HG02981 (cell line): ENCODE measurements around the gene PLIN3.
A peak's percentile ranks its signal among the peaks of the same experiment; 100 is the strongest.
"Not testable (repeated sequence)": the region's sequence is repeated elsewhere in the genome, so short reads cannot be mapped to it uniquely, and the experiment has no call there.

Source experiments
- ATAC-seq: cut with Tn5 transposase; IDR thresholded peaks from one replicate; pipeline ENCODE4 v1.9.1; 2021; ENCODE audit warnings: mild to moderate bottlenecking, moderate library complexity; ENCODE audit not compliant: unreplicated experiment

The PLIN3 gene

DNA sequence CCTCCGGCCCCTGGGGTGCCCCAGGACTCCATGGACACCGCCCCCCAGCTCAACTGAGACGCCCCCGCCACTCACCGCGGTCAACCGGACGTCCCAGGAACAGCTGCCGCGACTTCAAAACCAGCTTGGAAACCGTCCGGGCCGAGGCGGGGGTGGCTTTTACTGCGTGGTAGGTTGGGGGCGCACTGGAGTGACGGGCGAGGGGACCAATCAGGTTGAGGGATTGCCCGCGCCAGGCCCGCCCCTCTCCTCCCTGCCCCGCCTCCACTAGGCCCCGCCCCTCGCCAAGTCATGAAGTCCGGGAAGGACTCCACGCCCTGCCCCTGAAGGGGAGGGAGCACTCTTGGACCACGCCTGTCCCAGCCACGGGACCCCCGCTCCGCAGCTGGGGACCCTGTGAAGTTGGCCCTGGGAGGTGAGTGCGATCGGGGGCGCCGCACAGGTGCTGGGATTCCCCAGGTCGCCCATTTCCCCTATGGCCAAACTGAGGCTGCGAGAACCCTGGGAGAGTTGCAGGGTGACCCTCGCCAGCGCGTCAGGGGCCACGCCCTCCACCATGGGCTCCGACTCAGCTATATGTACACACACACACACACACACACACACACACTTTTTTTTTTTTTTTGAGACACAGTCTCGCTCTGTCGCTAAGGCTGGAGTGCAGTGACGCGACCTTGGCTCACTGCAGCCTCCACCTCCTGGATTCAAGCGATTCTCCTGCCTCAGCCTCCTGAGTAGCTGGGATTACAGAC is at the start of gene PLIN3:
Gene PLIN3 (minus strand): TSS at position 134 of the 752 bp plus-strand sequence. CDS start 6,273 bp downstream, outside the sequence.
- peak; percentile 76 for ATAC-seq

DNA sequence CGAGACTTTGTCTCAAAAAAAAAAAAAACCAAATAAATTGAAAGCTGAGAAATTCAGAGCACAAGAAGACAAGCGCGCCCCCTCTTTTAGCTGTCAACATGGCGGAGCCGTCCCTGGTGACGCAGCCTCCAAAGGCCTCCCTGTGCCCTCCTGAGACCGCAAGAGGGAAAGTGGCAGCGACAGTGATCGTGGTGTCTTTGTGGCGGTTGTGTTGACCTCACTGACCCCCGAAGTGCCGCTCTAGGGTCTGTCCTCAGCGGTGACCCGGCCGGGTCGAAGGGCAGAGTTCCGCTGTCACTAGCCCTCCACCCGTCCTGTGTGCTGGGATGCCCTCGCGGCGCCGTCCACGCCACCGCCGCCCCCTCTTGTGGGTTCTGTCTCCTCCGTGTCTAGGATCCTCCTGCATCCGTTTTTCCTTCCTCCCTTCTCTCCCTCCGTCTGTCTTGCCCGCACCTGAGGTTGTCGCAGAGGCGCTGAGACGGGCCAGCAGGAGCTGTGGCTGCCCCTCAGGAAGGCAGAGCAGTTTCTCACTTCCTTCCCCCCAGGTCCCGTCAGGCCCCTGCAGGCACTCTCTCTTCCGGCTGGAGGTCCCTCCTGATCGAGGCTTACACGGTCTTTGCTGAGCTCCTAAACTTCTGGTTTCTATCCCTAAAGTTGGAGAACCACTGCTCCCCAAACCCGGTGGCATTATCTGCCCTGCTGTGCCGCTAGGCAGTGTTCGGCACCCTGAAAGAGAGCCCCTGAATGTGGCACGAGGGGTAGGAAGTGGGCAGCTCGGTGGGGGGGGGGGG is 49.0 kb upstream of the PLIN3 start:
- no peak for ATAC-seq

- no peak for ATAC-seq
Observed at GRCh38 chr19:4914736-4915501, 47.5 kb upstream of the PLIN3 start.

GRCh38 chr19:4913996-4914735 is 46.7 kb upstream of the PLIN3 start:
- no peak for ATAC-seq

GRCh38 chr19:4911786-4912672 is 44.6 kb upstream of the PLIN3 start:
- ATAC-seq = no peak

- ATAC-seq = no peak
Observed at GRCh38 chr19:4911314-4911713, 43.8 kb upstream of the PLIN3 start.

DNA sequence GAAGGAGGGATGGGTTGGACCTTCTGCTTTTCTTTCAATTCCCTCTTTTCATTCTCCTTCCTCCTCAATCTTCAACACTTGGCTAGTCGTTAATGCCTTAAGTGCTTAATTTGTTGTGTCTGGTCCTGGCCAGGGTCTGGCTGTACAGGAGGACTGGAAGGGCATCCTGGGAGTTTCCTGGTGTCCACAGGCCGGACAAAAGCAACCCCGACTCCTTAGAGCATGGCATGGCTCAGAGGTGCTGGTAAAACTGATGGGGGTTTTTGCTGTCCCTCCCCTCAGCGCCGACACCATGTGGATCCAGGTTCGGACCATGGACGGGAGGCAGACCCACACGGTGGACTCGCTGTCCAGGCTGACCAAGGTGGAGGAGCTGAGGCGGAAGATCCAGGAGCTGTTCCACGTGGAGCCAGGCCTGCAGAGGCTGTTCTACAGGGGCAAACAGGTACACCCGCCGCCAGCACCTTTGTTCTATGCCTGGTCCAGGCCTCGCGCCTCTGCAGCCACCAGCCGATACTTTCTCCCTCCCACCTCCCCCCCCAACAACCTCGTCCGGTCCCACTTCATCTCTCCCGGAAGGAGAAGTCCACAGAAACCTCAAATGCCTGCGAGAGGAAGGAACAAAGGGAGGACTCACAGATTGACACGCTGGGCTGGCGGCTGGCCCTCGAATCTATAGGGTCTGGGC is 43.3 kb upstream of the PLIN3 start:
- ATAC-seq = no peak

GRCh38 chr19:4909897-4910593 is 42.6 kb upstream of the PLIN3 start:
- ATAC-seq = peak; percentile 74

GRCh38 chr19:4909156-4909896 is 41.9 kb upstream of the PLIN3 start, which contains the start of gene UHRF1:
Gene UHRF1 (plus strand): TSS chr19:4909501. CDS start chr19:4910886, 1,385 bp downstream.
- peak; percentile 21 for ATAC-seq

DNA sequence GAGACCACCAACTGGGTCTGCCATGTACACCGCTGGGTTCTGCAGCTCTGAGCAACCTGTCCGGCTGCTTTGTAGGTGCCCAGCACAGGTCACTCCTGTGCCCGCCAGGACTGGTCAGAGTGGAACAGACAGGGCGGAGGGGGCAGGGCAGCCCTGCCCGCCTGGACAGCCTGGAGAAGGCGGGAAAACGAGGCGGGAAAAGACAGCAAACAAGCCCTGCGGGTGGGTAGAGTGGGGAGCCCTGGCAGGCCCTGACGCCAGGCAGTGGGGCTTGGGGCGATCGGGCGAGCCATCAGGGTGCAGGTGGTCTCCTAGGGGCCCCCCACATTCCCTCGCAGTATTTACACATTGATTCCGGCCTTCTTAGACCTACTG is 41.3 kb upstream of the PLIN3 start:
- ATAC-seq = no peak

- no peak for ATAC-seq
Observed at GRCh38 chr19:4908360-4908759, 40.9 kb upstream of the PLIN3 start.

- no peak for ATAC-seq
Observed at GRCh38 chr19:4906963-4907362, 39.5 kb upstream of the PLIN3 start.

- no peak for ATAC-seq
Observed at GRCh38 chr19:4904481-4904880, 37.0 kb upstream of the PLIN3 start.

DNA sequence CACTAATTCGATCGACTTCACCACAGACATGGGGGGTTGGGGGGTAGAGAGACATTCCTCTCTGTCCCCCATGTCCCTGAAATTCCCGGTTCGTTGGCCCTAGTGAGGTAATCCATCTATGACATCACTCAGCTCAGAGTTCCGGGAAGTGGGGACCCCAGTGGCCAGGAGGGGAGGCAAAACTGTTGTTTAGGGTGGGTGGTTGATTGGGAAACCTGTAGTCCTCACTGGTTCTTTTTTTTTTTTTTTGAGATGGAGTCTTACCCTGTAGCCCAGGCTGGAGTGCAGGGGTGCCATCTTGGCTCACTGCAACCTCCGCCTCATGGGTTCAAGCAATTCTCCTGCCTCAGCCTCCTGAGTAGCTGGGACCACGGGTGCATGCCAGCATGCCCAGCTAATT is 35.3 kb upstream of the PLIN3 start, which contains the start of gene ARRDC5:
Gene ARRDC5 (minus strand): TSS at position 101 of the 400 bp plus-strand sequence. CDS start 71 bp downstream, at position 30.
- no peak for ATAC-seq

DNA sequence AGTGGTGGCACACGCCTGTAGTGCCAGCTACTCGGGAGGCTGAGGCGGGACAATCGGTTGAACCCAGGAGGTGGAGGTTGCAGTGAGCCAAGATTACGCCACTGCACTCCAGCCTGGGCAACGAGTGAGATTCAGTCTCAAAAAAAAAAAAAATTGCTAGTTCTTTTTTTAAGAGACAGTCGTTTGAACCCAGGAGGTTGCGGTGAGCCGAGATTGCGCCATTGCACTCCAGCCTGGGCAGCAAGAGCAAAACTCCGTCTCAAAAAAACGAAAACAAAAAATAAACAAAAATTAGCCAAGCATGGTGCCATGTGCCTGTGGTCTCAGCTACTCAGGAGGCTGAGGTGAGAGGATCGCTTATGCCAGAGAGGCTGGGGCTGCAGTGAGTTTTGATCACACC is 33.4 kb upstream of the PLIN3 start:
- ATAC-seq = not testable (repeated sequence)

GRCh38 chr19:4897146-4897545 is 29.7 kb upstream of the PLIN3 start:
- ATAC-seq = no peak

- ATAC-seq = no peak
Observed at GRCh38 chr19:4896372-4896771, 28.9 kb upstream of the PLIN3 start.

DNA sequence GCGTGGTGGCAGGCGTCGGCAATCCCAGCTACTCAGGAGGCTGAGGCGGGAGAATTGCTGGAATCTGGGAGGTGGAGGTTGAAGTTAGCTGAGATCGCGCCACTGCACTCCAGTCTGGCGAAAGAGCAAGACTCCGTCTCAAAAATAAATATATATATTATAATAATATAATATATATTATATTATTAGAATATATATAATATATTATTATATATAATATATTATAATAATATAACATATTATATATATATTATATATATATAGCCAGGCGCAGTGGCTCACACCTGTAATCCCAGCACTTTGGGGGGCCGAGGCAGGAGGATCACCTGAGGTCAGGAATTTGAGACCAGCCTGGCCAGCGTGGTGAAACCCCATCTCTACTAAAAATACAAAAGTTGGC is 25.5 kb upstream of the PLIN3 start:
- not testable (repeated sequence) for ATAC-seq
